OCI-LY1 (cell line): ENCODE data around the gene USP34.

ENCODE experiments used
- H2AFZ ChIP-seq: fragments of 200-600 bp; sonication (generic), shearing (Covaris generic); 2 replicates; pipeline ENCODE4 v1.6.0; 2014; ENCODE audit warnings: antibody characterized with exemption, mild to moderate bottlenecking, low read length
- H3F3A ChIP-seq: fragments of 200-600 bp; sonication (generic), shearing (Covaris generic); 2 replicates; pipeline ENCODE4 v1.6.0; 2014; ENCODE audit warnings: mild to moderate bottlenecking, antibody characterized with exemption, low read length, moderate library complexity; ENCODE audit not compliant: insufficient read depth
- H3K27ac ChIP-seq: fragments of 200-600 bp; sonication (generic); 2 replicates; pipeline ENCODE4 v1.5.1; 2014; ENCODE audit warnings: low read length, mixed run types, mild to moderate bottlenecking, low read depth; ENCODE audit not compliant: poor library complexity, severe bottlenecking
- H3K27me3 ChIP-seq: fragments of 200-600 bp; sonication (generic); 2 replicates; pipeline ENCODE4 v1.6.0; 2014; ENCODE audit warnings: antibody characterized with exemption, mild to moderate bottlenecking, low read length, moderate library complexity; ENCODE audit not compliant: insufficient read depth
- H3K36me3 ChIP-seq: fragments of 200-600 bp; sonication (generic); 2 replicates; pipeline ENCODE4 v1.6.1; 2014; ENCODE audit warnings: mild to moderate bottlenecking, antibody characterized with exemption, low read length, moderate library complexity, mixed read lengths; ENCODE audit not compliant: insufficient read depth
- H3K4me1 ChIP-seq: fragments of 200-600 bp; sonication (generic); 2 replicates; pipeline ENCODE4 v1.5.1; 2014; ENCODE audit warnings: mild to moderate bottlenecking, low read length, moderate library complexity; ENCODE audit not compliant: insufficient read depth, severe bottlenecking
- H3K4me2 ChIP-seq: fragments of 200-600 bp; sonication (generic), shearing (Covaris generic); 2 replicates; pipeline ENCODE4 v1.6.1; 2014; ENCODE audit warnings: low read length
- H3K4me3 ChIP-seq: fragments of 200-600 bp; sonication (generic); 2 replicates; pipeline ENCODE4 v1.5.1; 2014; ENCODE audit warnings: low read length, low read depth, mild to moderate bottlenecking, mixed read lengths; ENCODE audit not compliant: poor library complexity, severe bottlenecking
- H3K79me2 ChIP-seq: fragments of 200-600 bp; shearing (Covaris generic); 2 replicates; pipeline ENCODE4 v1.6.1; 2016; ENCODE audit warnings: mixed run types, low read length, mixed read lengths; ENCODE audit not compliant: insufficient read depth
- H3K9ac ChIP-seq: fragments of 200-600 bp; sonication (generic), shearing (Covaris generic); 2 replicates; pipeline ENCODE4 v1.6.1; 2014; ENCODE audit warnings: mild to moderate bottlenecking, low read length, mixed read lengths
- H3K9me2 ChIP-seq: fragments of 200-600 bp; sonication (generic), shearing (Covaris generic); 2 replicates; pipeline ENCODE4 v1.6.1; 2014; ENCODE audit warnings: low read depth, mild to moderate bottlenecking, low read length, mixed read lengths
- H3K9me3 ChIP-seq: fragments of 200-600 bp; shearing (Covaris generic); 2 replicates; pipeline ENCODE4 v1.6.1; 2014; ENCODE audit warnings: low read length, mixed read lengths
- H4K20me1 ChIP-seq: fragments of 200-600 bp; sonication (generic), shearing (Covaris generic); 2 replicates; pipeline ENCODE4 v1.6.0; 2016; ENCODE audit warnings: mild to moderate bottlenecking, low read length; ENCODE audit not compliant: insufficient read depth
- EZH2 ChIP-seq: fragments of 200-600 bp; sonication (generic), shearing (Covaris generic); IDR thresholded peaks from 2 replicates; pipeline ENCODE4 v1.8.0; 2017; ENCODE audit warnings: borderline replicate concordance, mixed run types, mild to moderate bottlenecking, antibody characterized with exemption, low read length, moderate library complexity, mixed read lengths
- TF ChIP-seq, protein P1 (sequence below): fragments of 200-600 bp; sonication (generic), shearing (Covaris generic); IDR thresholded peaks from 2 replicates; pipeline ENCODE4 v1.5.1; 2017; ENCODE audit warnings: mild to moderate bottlenecking, antibody characterized with exemption, low read length, moderate library complexity, mixed read lengths

Gene USP34

DNA sequence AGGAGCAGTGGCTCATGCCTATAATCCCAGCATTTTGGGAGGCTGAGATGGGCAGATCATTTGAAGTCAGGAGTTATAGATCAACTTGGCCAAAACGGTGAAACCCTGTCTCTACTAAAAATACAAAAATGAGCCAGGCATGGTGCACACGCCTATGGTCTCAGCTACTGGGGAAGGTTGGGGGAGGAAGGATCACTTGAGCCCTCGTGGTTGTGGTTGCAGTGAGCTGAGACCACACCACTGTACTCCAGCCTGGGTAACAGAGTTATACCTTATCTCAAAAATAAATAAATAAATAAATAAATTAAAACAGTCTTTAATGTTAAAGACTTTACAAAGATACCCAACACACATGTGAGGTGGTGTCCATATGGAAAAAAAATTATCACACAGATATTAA lies 174.9 kb downstream of the USP34 start:
- H3K4me1 ChIP-seq, result no peaks in the 10 kb centered on the region
- H3K79me2 ChIP-seq, result no peaks in the 10 kb centered on the region
- no peak overlapping the region for H2AFZ ChIP-seq
- no peak overlapping the region for H3K9ac ChIP-seq
- no peaks in the 10 kb centered on the region for H3K9me3 ChIP-seq
- no peaks in the 10 kb centered on the region for H4K20me1 ChIP-seq
- no peak overlapping the region for H3K4me2 ChIP-seq
- TF ChIP-seq, protein P1, sequence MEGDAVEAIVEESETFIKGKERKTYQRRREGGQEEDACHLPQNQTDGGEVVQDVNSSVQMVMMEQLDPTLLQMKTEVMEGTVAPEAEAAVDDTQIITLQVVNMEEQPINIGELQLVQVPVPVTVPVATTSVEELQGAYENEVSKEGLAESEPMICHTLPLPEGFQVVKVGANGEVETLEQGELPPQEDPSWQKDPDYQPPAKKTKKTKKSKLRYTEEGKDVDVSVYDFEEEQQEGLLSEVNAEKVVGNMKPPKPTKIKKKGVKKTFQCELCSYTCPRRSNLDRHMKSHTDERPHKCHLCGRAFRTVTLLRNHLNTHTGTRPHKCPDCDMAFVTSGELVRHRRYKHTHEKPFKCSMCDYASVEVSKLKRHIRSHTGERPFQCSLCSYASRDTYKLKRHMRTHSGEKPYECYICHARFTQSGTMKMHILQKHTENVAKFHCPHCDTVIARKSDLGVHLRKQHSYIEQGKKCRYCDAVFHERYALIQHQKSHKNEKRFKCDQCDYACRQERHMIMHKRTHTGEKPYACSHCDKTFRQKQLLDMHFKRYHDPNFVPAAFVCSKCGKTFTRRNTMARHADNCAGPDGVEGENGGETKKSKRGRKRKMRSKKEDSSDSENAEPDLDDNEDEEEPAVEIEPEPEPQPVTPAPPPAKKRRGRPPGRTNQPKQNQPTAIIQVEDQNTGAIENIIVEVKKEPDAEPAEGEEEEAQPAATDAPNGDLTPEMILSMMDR, result no peak
- no peak for TF ChIP-seq EZH2
- no peak overlapping the region for H3K27ac ChIP-seq
- H3K27me3 ChIP-seq, result no peaks in the 10 kb centered on the region
- no peaks in the 10 kb centered on the region for H3F3A ChIP-seq
- no peak overlapping the region for H3K4me3 ChIP-seq
- H3K9me2 ChIP-seq, result no peaks in the 10 kb centered on the region
- peaks cover 89% of the 10 kb centered on the region for H3K36me3 ChIP-seq

DNA sequence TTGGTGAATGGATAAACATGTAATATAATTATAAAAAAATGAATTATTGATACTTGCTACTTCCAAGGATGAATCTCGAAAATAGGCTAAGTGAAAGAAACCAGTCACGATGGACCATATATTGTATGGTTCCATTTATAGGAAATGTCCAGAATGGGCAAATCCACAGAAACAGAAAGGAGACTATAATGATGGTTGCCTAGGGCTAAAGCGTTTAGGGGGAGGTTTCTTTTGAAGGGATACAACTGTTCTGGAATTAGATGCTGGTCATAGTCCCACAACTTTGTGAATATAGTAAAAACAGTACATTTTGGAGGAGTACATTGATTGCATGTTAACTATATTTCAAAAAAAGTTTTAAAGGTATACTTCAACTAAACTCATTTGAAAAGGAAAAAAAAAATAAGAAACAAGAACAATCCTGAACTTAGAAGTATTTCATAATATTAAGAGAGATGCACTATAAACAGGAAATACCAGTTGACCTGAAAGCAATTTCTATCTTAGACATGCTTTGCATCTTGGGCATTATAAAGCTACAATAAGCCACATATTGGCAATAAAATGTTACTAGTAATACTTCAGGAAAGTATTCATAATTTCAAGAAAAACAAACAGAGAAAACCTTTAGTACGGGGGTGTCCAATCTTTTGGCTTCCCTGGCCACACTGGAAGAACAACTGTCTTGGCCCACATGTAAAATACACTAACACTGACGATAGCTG lies 178.9 kb downstream of the USP34 start:
- H3K27ac ChIP-seq, result no peak overlapping the region
- H3K79me2 ChIP-seq, result no peaks in the 10 kb centered on the region; the same call in 1 of the 2 replicates
- no peaks in the 10 kb centered on the region for H3K9me3 ChIP-seq
- peaks cover 92% of the 10 kb centered on the region for H3K36me3 ChIP-seq
- H3K4me3 ChIP-seq, result no peak overlapping the region
- H2AFZ ChIP-seq, result no peak overlapping the region
- TF ChIP-seq, protein P1, result no peak
- TF ChIP-seq EZH2, result no peak
- 0 out of 2 replicates have a peak, but pooled peaks cover 6% of the 10 kb centered on the region for H3F3A ChIP-seq
- H3K9me2 ChIP-seq, result no peaks in the 10 kb centered on the region
- no peak overlapping the region for H3K4me2 ChIP-seq
- H3K4me1 ChIP-seq, result no peaks in the 10 kb centered on the region
- no peak overlapping the region for H3K9ac ChIP-seq
- H3K27me3 ChIP-seq, result no peaks in the 10 kb centered on the region
- H4K20me1 ChIP-seq, result no peaks in the 10 kb centered on the region

DNA sequence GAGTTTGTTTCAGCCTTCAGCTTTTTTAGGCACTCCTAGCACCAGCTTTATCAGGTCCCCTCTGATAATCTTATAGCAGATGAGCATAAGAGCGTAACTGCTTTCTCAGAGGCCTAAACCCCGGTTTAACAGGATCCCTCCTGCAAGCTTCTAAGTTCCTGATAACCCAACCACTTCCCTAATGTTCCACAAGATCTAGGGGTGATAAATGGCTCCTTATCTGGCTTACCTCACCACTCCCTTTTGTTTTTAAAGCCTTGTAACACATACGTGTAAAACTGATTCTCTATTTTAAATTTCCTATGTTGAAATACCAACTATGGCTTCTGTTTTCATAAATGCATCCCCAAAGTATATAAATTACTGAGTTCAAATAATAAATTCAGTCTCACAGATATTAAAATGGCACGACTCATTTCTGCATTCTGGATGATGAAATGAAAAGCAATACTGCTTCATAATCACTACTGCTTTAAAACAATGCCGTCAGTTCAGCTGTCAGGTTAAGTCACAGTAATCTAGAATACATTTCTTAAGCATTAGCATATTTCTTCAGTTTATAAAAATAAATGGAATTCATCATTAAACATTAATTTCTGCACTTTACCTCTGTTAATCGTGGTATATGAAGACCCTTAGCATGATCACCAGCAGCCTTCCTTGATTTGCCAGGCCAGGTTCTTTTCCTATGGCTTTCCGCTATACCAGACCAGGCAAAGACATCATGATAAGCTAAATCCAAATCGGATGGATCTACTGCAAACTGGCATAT lies 182.6 kb downstream of the USP34 start:
- H3F3A ChIP-seq, result 0 out of 2 replicates have a peak, but pooled peaks cover 6% of the 10 kb centered on the region
- no peaks in the 10 kb centered on the region; the same call in 1 of the 2 replicates for H3K79me2 ChIP-seq
- no peaks in the 10 kb centered on the region for H4K20me1 ChIP-seq
- H3K9ac ChIP-seq, result no peak overlapping the region
- no peak overlapping the region for H3K4me2 ChIP-seq
- no peak overlapping the region for H2AFZ ChIP-seq
- H3K4me1 ChIP-seq, result no peaks in the 10 kb centered on the region
- H3K9me2 ChIP-seq, result no peaks in the 10 kb centered on the region
- no peaks in the 10 kb centered on the region for H3K9me3 ChIP-seq
- H3K27me3 ChIP-seq, result no peaks in the 10 kb centered on the region
- no peak overlapping the region for H3K27ac ChIP-seq
- H3K36me3 ChIP-seq, result peaks cover 66% of the 10 kb centered on the region
- H3K4me3 ChIP-seq, result no peak overlapping the region
- TF ChIP-seq, protein P1, result no peak
- no peak for TF ChIP-seq EZH2
